Effector memory CD4-positive, alpha-beta T cell (primary cell): ENCODE measurements around the gene STEAP1B.

Experiments
- DNase-seq, 3 donors: peaks; one replicate each; pipeline ENCODE4 v3.0.0-alpha.2; 2020
- H3K27ac ChIP-seq: 2 replicates; pipeline ENCODE4 v1.7.0; 2013; ENCODE audit warnings: mild to moderate bottlenecking, low read length, moderate library complexity; ENCODE audit not compliant: insufficient read depth, poor library complexity, severe bottlenecking
- H3K27me3 ChIP-seq: replicated peaks from 2 replicates; pipeline ENCODE4 v1.7.0; 2013; ENCODE audit warnings: mild to moderate bottlenecking, low read length; ENCODE audit not compliant: insufficient read depth, control insufficient read depth, poor library complexity, severe bottlenecking
- H3K36me3 ChIP-seq: 2 replicates; pipeline ENCODE4 v1.7.0; 2013; ENCODE audit warnings: mild to moderate bottlenecking, low read length, moderate library complexity; ENCODE audit not compliant: control insufficient read depth, insufficient read depth
- H3K4me1 ChIP-seq: 2 replicates; pipeline ENCODE4 v1.7.0; 2013; ENCODE audit warnings: low read length, mild to moderate bottlenecking; ENCODE audit not compliant: control insufficient read depth, insufficient read depth, poor library complexity, severe bottlenecking
- H3K4me3 ChIP-seq: 2 replicates; pipeline ENCODE4 v1.7.0; 2013; ENCODE audit warnings: low read length, low read depth, mild to moderate bottlenecking; ENCODE audit not compliant: insufficient read depth, poor library complexity, severe bottlenecking
- H3K9me3 ChIP-seq: 2 replicates; pipeline ENCODE4 v1.7.0; 2013; ENCODE audit warnings: mild to moderate bottlenecking, low read length, moderate library complexity; ENCODE audit not compliant: control insufficient read depth

Gene STEAP1B

GRCh38 chr7:22395222-22395621, 104.8 kb downstream of the STEAP1B start:
- no peaks in the 10 kb centered on the region for H3K27me3 ChIP-seq
- no peak overlapping the region for H3K4me3 ChIP-seq
- no peaks in the 10 kb centered on the region for H3K36me3 ChIP-seq
- no peak for DNase-seq
- H3K9me3 ChIP-seq = no peaks in the 10 kb centered on the region
- H3K4me1 ChIP-seq = no peaks in the 10 kb centered on the region
- no peak overlapping the region for H3K27ac ChIP-seq

- Histone ChIP-seq H3K27me3 (no peaks in the 10 kb centered on the region), H3K4me3 (no peak overlapping the region), H3K27ac (no peak overlapping the region), H3K9me3 (no peaks in the 10 kb centered on the region), H3K4me1 (no peaks in the 10 kb centered on the region), H3K36me3 (no peaks in the 10 kb centered on the region)
- DNase-seq = no peak
Observed at GRCh38 chr7:22394739-22395138, 105.2 kb downstream of the STEAP1B start.

- Histone ChIP-seq H3K4me3 (no peak overlapping the region), H3K27me3 (no peaks in the 10 kb centered on the region), H3K4me1 (no peaks in the 10 kb centered on the region), H3K9me3 (no peaks in the 10 kb centered on the region), H3K27ac (no peak overlapping the region), H3K36me3 (no peaks in the 10 kb centered on the region)
- no peak for DNase-seq
Observed at GRCh38 chr7:22393913-22394729, 105.9 kb downstream of the STEAP1B start.

GRCh38 chr7:22390516-22390915, 109.5 kb downstream of the STEAP1B start:
- H3K27ac ChIP-seq = no peak overlapping the region
- no peaks in the 10 kb centered on the region for H3K27me3 ChIP-seq
- no peak overlapping the region for H3K4me3 ChIP-seq
- H3K9me3 ChIP-seq = no peaks in the 10 kb centered on the region
- H3K36me3 ChIP-seq = no peaks in the 10 kb centered on the region
- no peaks in the 10 kb centered on the region for H3K4me1 ChIP-seq
- no peak for DNase-seq

GRCh38 chr7:22389892-22390291, 110.1 kb downstream of the STEAP1B start:
- no peaks in the 10 kb centered on the region for H3K27me3 ChIP-seq
- DNase-seq = no peak
- H3K4me1 ChIP-seq = no peaks in the 10 kb centered on the region
- H3K27ac ChIP-seq = no peak overlapping the region
- H3K4me3 ChIP-seq = no peak overlapping the region
- no peaks in the 10 kb centered on the region for H3K9me3 ChIP-seq
- H3K36me3 ChIP-seq = no peaks in the 10 kb centered on the region

- Histone ChIP-seq H3K27ac (no peak overlapping the region), H3K36me3 (no peaks in the 10 kb centered on the region), H3K27me3 (no peaks in the 10 kb centered on the region), H3K9me3 (no peaks in the 10 kb centered on the region), H3K4me1 (no peaks in the 10 kb centered on the region), H3K4me3 (no peak overlapping the region)
- DNase-seq = no peak
Observed at GRCh38 chr7:22387583-22387982, 112.4 kb downstream of the STEAP1B start.

GRCh38 chr7:22386865-22387264, 113.1 kb downstream of the STEAP1B start:
- no peaks in the 10 kb centered on the region for H3K27me3 ChIP-seq
- H3K27ac ChIP-seq = no peak overlapping the region
- H3K9me3 ChIP-seq = no peaks in the 10 kb centered on the region
- H3K4me3 ChIP-seq = no peak overlapping the region
- no peaks in the 10 kb centered on the region for H3K4me1 ChIP-seq
- no peak for DNase-seq
- no peaks in the 10 kb centered on the region for H3K36me3 ChIP-seq

GRCh38 chr7:22386206-22386858, 113.7 kb downstream of the STEAP1B start:
- Histone ChIP-seq H3K9me3 (no peaks in the 10 kb centered on the region), H3K36me3 (no peaks in the 10 kb centered on the region), H3K4me1 (no peaks in the 10 kb centered on the region), H3K27ac (no peak overlapping the region), H3K4me3 (no peak overlapping the region), H3K27me3 (no peaks in the 10 kb centered on the region)
- DNase-seq = no peak

GRCh38 chr7:22385326-22385725, 114.7 kb downstream of the STEAP1B start:
- DNase-seq = no peak
- Histone ChIP-seq H3K9me3 (no peaks in the 10 kb centered on the region), H3K4me3 (no peak overlapping the region), H3K27ac (no peak overlapping the region), H3K27me3 (no peaks in the 10 kb centered on the region), H3K36me3 (no peaks in the 10 kb centered on the region), H3K4me1 (no peaks in the 10 kb centered on the region)

- H3K4me3 ChIP-seq = no peak overlapping the region
- no peak overlapping the region for H3K27ac ChIP-seq
- DNase-seq = no peak
- H3K4me1 ChIP-seq = no peaks in the 10 kb centered on the region
- no peaks in the 10 kb centered on the region for H3K36me3 ChIP-seq
- H3K27me3 ChIP-seq = no peaks in the 10 kb centered on the region
- H3K9me3 ChIP-seq = no peaks in the 10 kb centered on the region
Observed at GRCh38 chr7:22380333-22380732, 119.7 kb downstream of the STEAP1B start.
